Activated T-helper 9 cell treated with anti-CD3 and anti-CD28 coated beads, Interleukin-2, amount 50 U/mL, for 16 hours (primary cell): ENCODE data around the gene CCR1.
"Not testable (repeated sequence)": the region's sequence is repeated elsewhere in the genome, so short reads cannot be mapped to it uniquely, and the experiment has no call there.

Experiments used
- DNase-seq: peaks from one replicate; pipeline ENCODE4 v3.0.0-alpha.2; 2020; ENCODE audit warnings: low read depth

Gene CCR1

GRCh38 chr3:46212101-46212500 lies 4.0 kb upstream of the CCR1 start:
- DNase-seq: no peak

DNA sequence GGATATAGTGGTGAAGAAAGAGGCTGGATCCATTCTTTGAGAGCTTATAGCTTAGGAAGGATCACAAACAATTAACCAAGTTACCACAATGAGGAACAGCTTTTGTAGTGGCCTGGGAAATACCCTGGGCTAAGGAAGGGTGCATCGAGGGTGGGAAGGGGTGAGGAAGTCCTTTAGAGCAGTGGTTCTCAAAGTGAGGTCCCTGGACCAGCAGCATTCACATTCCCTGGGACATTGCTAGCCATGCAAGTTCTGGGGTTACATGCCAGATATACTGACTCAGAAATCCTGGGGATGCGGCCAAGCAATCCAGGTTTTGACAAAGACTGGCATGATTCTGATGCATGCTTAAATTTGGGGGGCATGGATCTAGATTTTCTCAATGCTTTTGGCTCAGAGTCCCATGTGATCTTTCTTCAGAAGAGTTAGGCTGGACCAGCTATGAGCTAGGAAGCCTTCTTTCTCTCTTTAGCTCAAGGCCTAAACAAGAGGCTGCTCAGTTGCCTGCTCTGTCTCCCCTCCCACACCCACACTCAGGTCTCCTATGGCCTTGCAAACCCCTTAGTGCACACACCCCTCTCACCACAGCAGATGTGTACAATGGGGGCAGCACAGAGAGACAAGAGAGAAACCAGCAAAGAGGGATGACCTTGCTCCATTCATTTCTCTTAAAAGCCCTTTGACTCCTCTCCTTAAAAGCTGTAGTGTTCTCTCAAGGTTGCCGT lies 1.8 kb upstream of the CCR1 start:
- no peak for DNase-seq

DNA sequence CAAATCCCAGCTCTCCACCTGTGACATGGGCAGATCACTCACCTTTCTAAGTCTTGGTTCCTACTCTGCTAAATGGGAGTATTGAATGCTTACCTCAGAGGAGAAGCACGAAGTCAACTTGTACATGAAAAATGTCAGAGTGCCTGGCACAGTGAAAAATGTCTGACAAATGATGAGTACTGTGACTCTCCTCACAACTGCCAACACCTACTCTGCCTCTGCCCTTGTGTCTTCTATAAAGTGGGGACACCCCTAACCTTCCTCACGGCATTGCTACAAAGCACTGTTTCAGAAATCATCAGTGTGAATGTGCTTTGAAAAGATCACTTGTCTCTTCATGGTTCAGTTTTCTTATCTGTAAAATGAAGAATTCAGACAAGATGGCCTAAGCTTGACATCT lies 940 bp upstream of the CCR1 start:
- DNase-seq: no peak

GRCh38 chr3:46207514-46207913 lies 599 bp downstream of the CCR1 start:
- DNase-seq: not testable (repeated sequence)

- no peak for DNase-seq
Measured at GRCh38 chr3:46206282-46207015, 1.7 kb downstream of the CCR1 start.

GRCh38 chr3:46205286-46205960 lies 2.7 kb downstream of the CCR1 start:
- DNase-seq: no peak

DNA sequence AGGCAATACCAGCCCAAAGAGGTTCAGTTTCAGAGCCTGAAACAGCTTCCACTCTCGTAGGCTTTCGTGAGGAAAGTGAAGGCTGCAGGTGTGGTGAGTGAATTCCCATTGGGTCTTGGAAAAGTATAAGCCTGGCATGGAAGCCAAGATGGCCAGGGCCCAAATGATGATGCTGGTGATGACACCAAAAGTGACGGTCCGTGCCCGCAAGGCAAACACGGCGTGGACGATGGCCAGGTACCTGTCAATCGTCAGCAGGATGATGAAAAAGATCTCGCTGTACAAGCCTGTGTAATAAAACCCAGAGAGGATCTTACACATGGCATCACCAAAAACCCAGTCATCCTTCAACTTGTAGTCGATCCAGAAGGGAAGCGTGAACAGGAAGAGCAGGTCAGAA lies 4.4 kb downstream of the CCR1 start:
- DNase-seq: no peak

DNA sequence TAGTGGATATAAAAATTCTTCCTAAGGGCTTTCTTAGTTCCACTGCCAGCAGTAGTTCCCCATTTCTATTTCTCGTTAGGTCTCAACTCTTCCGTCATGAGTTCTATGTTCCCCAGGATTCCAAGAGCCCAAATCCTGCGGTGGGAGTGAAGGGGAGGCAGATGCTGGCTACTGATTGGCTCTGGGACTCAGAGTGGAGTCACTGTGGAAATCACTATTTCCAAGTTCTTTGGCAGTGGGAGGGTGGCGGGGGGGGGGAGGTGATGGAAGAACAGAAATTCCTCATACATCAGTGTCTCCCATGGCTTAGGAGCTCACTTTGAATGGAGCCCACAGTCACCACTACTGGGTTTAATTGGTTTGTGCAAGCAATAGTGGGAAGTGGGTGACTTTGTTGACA lies 5.6 kb downstream of the CCR1 start:
- no peak for DNase-seq

- no peak for DNase-seq
Measured at GRCh38 chr3:46200790-46201189, 7.3 kb downstream of the CCR1 start.

- no peak for DNase-seq
Measured at GRCh38 chr3:46200211-46200610, 7.9 kb downstream of the CCR1 start.

DNA sequence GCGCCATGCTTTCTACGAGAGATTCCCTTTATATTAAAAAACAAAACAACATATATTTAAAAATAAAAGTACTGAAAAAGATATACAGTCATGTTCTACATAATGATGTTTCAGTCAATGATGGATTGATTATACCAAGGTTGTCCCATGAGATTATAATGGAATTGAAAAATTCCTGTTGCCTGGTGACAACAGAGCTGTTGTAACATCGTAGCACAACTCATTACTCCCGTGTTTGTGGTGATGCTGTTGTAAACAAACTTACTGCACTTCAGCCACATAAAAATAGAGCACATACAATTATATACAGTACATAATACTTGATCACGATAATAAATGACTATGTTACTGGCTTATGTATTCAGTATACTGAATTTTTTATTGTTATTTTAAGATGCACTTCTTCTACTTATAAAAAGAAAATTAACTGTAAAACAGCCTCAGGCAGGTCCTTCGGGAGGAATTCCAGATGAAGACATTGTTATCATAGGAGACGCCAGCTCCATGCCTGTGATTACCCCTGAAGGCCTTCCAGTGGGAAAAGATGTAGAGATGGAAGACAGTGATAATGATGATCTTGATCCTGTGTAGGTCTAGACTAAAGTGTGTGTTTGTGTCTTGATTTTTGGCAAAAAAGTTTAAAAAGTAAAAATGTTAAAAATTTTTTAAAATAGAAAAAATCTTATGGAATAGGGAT lies 11.7 kb downstream of the CCR1 start:
- no peak for DNase-seq

DNA sequence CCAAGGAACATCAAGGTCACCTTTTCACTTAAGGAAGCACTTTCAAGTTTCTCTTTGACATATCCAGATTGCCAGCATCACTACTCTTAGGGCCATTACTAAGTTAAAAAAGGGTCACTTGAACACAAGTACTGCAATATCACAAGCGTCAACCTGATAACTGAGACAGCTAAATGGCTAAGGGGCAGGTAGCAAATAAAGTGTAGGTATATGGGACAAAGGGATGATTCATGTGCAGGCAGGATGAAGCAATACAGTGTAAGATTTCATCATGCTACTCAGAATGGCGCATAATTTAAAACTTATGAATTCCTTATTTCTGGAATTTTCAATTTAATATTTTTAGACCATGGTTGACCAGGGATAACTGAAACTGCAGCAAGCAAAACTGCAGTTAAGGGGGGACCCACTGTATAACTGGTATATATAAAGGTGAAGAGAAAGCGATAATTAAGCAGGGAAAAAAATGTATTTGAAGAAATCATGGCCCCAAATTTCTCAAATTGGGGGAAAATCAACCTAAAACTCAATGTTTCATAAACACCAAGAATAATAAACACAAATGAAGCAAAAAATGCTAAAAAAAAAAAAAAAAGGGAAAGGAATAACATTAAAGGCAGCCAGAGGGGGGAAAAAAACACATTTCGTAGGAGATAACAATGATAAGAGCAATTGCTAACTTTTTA lies 13.1 kb downstream of the CCR1 start:
- no peak for DNase-seq

DNA sequence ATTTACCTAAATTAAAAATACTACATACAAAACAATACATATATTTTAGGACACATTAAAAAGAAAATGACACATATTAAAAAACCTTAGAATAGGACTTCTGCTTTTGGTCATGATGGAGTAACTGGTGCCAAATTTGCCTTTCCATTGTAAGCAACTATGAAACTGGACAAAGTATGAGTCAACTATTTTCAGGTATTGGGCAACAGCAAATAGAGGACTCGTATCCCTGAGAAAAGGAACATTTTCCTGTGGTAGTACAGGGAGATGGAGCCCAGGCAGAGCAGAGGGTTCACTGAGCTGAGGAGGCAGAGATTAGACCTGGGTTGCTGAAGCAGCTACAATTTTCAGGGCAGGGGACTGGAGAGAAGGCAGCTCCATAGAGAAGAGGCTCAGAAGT lies 14.7 kb downstream of the CCR1 start:
- no peak for DNase-seq

DNA sequence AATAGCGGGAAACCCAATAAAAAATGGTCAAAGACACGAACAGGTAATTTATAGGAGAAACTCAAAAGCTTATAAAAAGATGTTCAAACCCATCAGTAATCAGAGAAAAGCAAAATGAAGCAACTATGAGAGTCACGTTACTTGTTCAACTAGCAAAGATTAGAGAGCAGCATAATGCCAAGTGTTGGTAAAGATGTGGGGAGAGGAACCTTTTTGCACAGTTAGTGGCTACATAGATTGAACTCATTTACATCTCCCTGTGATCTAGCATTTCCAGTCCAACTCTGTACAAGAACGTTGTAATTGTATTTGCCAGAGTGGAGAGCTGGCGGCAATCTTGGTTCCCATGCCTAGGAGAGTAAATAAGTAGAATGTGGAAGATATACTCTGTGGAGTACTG lies 15.2 kb downstream of the CCR1 start:
- DNase-seq: no peak

- no peak for DNase-seq
Measured at GRCh38 chr3:46191730-46192129, 16.4 kb downstream of the CCR1 start.

- DNase-seq: no peak
Measured at GRCh38 chr3:46188708-46189107, 19.4 kb downstream of the CCR1 start.

GRCh38 chr3:46187876-46188275 lies 20.2 kb downstream of the CCR1 start:
- DNase-seq: no peak

DNA sequence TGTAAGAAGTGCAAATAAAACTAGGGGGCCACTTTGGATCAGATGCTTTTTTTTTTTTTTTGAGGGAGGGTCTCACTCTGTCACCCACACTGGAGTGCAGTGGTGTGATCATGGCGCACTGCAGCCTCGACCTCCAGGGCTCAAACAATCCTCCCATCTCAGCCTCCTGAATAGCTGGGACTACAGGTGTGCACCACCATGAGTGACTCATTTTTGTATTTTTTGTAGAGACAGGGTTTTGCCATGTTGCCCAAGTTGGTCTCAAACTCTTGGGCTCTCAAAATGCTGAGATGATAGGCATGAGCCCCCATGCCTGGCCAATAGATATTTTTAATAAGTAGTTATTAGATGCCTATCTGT lies 20.8 kb downstream of the CCR1 start:
- no peak for DNase-seq

DNA sequence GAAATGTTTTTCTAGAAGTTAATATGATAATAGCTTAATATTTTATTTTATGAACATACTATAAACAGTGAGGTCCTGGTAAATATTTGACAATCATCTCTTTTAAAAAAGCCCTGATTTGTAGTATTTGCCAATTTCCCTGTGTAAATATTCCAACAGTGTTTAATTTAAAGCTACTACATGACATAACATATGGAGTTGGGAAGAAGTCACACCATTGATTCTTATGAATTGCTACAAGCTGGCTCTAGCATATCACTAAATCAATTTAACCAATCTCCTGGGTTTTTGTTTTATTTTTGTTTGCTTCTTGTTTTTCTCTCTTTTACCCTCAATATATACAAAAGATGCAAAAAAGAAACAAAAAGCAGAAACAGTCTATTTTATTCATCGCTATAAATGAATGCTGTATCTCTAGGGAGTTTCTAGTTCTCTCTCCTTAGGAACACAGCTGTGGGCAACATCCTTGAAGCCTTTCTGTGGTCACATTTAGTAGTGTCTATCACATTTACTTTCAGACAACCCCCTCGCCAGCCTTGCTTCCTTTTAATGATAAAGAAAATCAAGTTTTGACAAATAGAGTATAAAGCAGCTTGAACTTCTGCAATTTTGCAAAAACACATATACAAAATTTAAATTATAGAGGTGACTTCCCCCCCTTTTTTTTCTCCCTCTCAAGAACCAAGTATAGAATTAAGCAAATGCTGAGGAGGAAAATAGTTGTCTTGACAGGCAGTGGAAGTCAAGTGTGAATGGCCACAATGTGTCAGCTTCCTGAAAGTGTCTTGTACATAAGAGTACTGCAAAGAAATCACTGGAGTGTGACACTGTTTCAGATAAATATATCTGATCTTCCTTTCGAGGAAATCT lies 21.4 kb downstream of the CCR1 start:
- no peak for DNase-seq

DNA sequence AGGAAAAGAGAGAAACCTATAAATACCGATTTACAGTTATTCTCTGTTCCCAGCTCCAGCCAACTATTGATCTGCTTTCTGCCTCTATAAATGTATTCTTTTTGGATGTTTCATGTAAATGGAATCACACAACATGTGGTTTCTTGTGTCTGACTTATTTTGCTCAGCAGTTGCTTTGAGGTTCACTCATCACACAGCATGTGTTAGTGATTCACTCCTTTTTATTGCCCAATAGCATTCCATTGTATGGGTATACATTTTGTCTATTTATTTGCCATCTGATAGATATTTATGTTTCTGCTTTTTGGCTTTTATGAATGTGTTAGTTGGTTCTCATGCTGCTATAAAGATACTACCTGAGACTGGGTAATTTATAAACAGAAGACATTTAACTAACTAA lies 23.6 kb downstream of the CCR1 start:
- DNase-seq: no peak

DNA sequence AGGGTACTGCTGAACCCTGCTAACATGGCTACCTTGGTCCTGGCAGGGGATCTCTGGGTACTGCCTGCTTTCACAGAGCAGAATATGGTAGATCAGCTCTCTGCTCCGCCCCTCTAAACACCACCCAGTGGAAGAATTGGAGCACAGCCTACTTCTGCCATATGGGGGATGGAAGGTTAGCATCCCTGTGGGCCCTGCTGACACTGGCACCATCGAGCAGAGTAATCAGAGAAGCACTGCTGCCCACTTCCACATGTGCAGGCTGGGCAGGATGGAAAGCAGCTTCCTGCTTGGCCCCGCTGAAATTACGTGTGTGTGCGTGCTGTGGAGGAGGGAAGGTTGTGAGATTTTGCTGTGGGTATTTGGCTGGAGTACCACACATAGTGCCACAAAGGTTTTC lies 24.8 kb downstream of the CCR1 start:
- no peak for DNase-seq
